Endothelial cell of umbilical vein (primary cell): Measurements from ENCODE around the gene FBXL17. TPM values are rescaled to one million over a fixed set of nuclear protein-coding genes. Genes with fewer than 3 reads are reported as not detected.

Source experiments
- BruUV-seq: library from RNA; stranded (reverse); fragments of 400-500 nt; replicated peaks from 2 replicates; lab custom pipeline; 2021; lab: Mats Ljungman, UMichigan
- CTCF ChIA-PET: fragments of 300-600, 350-600 bp; sonication (Branson Sonifier 250); formaldehyde crosslinking; loops from one replicate; lab custom pipeline; 2021; ENCODE audit warnings: antibody characterized with exemption, inconsistent platforms; lab: Charles Lee
- POLR2A ChIA-PET: fragments of 300-600, 350-600 bp; sonication (Branson Sonifier 250); formaldehyde crosslinking; loops from one replicate; lab custom pipeline; 2021; ENCODE audit warnings: antibody characterized with exemption, inconsistent platforms; lab: Charles Lee
- DNase-seq: peaks from one replicate; pipeline ENCODE4 v3.0.0-alpha.2; 2011; ENCODE audit warnings: low read depth, low spot score
- FAIRE-seq: peaks from 2 replicates; lab custom pipeline; 2011; peaks lifted over from hg19 to GRCh38; lab: Jason Lieb, UNC
- H2AFZ ChIP-seq: 2 replicates; pipeline ENCODE4 v1.6.0; 2012; ENCODE audit warnings: low read depth, low read length, control low read depth, inconsistent platforms
- H3K27ac ChIP-seq: 2 replicates; pipeline ENCODE4 v1.5.1; 2011; ENCODE audit warnings: low read depth, mild to moderate bottlenecking, control low read depth, low read length, moderate library complexity; ENCODE audit not compliant: insufficient read depth
- H3K27me3 ChIP-seq, 2 experiments: 2 replicates each; pipeline versions ENCODE4 v1.6.0 to v1.6.1; 2011; ENCODE audit warnings: low read length in 2 of 2, mixed read lengths in 1 of 2; ENCODE audit not compliant: control insufficient read depth in 2 of 2, insufficient read depth in 2 of 2
- H3K36me3 ChIP-seq, 2 experiments: 2 replicates in 1 of 2; 3 replicates in 1 of 2; pipeline ENCODE4 v1.5.1; 2011; ENCODE audit warnings: low read length in 2 of 2, mild to moderate bottlenecking in 1 of 2, moderate library complexity in 1 of 2; ENCODE audit not compliant: control insufficient read depth in 2 of 2, insufficient read depth in 2 of 2; ENCODE audit errors: extremely low read depth in 1 of 2
- H3K4me1 ChIP-seq: 3 replicates; pipeline ENCODE4 v1.5.1; 2011; ENCODE audit warnings: mild to moderate bottlenecking, low read length; ENCODE audit not compliant: control insufficient read depth, insufficient read depth; ENCODE audit errors: extremely low read depth
- H3K4me2 ChIP-seq: 2 replicates; pipeline ENCODE4 v1.6.1; 2011; ENCODE audit warnings: low read length, control low read depth, mixed read lengths; ENCODE audit not compliant: insufficient read depth
- H3K4me3 ChIP-seq, 3 experiments: fragments of 200-600 bp in 1 of 3; sonication (generic), shearing (Covaris generic) in 1 of 3; replicated peaks in 1 of 3; 2 replicates each; pipeline ENCODE4 v1.5.1; 2011 to 2016; ENCODE audit warnings: control low read depth in 3 of 3, low read length in 3 of 3, mild to moderate bottlenecking in 2 of 3, inconsistent platforms in 1 of 3, low read depth in 1 of 3, moderate library complexity in 1 of 3; ENCODE audit not compliant: insufficient read depth in 1 of 3
- H3K79me2 ChIP-seq: 2 replicates; pipeline ENCODE4 v1.6.0; 2012; ENCODE audit warnings: low read length, inconsistent platforms; ENCODE audit not compliant: control insufficient read depth, insufficient read depth
- H3K9ac ChIP-seq: replicated peaks from 2 replicates; pipeline ENCODE3; 2011; ENCODE audit warnings: low read length, control low read depth; ENCODE audit not compliant: insufficient read depth; ENCODE audit errors: extremely low read depth
- H3K9me1 ChIP-seq: replicated peaks from 3 replicates; pipeline ENCODE4 v1.6.0; 2011; ENCODE audit warnings: mild to moderate bottlenecking, low read length; ENCODE audit not compliant: control insufficient read depth, insufficient read depth; ENCODE audit errors: extremely low read depth
- H3K9me3 ChIP-seq: replicated peaks from 2 replicates; pipeline ENCODE4 v1.5.1; 2012; ENCODE audit warnings: low read length, inconsistent platforms; ENCODE audit not compliant: control insufficient read depth, insufficient read depth
- H4K20me1 ChIP-seq: replicated peaks from 2 replicates; pipeline ENCODE3; 2011; ENCODE audit warnings: mild to moderate bottlenecking, low read length; ENCODE audit not compliant: control insufficient read depth, insufficient read depth; ENCODE audit errors: extremely low read depth
- EZH2 ChIP-seq: IDR thresholded peaks from 2 replicates; pipeline ENCODE4 v1.6.1; 2012; ENCODE audit warnings: borderline replicate concordance, low read depth, mild to moderate bottlenecking, moderate library complexity, low read length, inconsistent platforms; ENCODE audit not compliant: severe bottlenecking
- FOS ChIP-seq: IDR thresholded peaks from 2 replicates; pipeline ENCODE4 v1.6.1; 2011; ENCODE audit warnings: mild to moderate bottlenecking, low read length, moderate library complexity, borderline replicate concordance; ENCODE audit not compliant: insufficient read depth
- GATA2 ChIP-seq: IDR thresholded peaks from 2 replicates; pipeline ENCODE4 v1.7.0; 2011; ENCODE audit warnings: low read depth, mild to moderate bottlenecking, moderate library complexity, mixed read lengths, low read length; ENCODE audit not compliant: insufficient read length, insufficient read depth
- JUN ChIP-seq: IDR thresholded peaks from 2 replicates; pipeline ENCODE4 v1.6.1; 2011; ENCODE audit warnings: borderline replicate concordance, low read depth; ENCODE audit not compliant: insufficient read length, insufficient read depth
- MYC ChIP-seq: IDR thresholded peaks from one replicate; pipeline ENCODE4 v1.6.1; 2011; ENCODE audit warnings: mild to moderate bottlenecking, low read depth, low read length
- POLR2A ChIP-seq: IDR thresholded peaks from 2 replicates; pipeline ENCODE4 v1.6.1; 2012; ENCODE audit warnings: low read depth, mild to moderate bottlenecking, control low read depth, low read length
- POLR2AphosphoS5 ChIP-seq: IDR thresholded peaks from 2 replicates; pipeline ENCODE4 v1.6.1; 2012; ENCODE audit warnings: low read depth, mild to moderate bottlenecking, control low read depth, low read length, moderate library complexity; ENCODE audit not compliant: insufficient read depth
- dilution Hi-C: fragments of 300-500 bp; cut with MboI; formaldehyde crosslinking; loops from one replicate; pipeline ENCODE4 v1.15.0; 2019; ENCODE audit warnings: low sequenced_read_pairs; ENCODE audit not compliant: extremely low pct_ligation_motif_present
- intact Hi-C: fragments of 100-400 bp; cut with micrococcal nuclease; formaldehyde crosslinking; loops from one replicate; pipeline ENCODE4 v1.10.0; 2022
- polyA plus RNA-seq, 4 experiments: library from polyadenylated mRNA; depleted of rRNA in 3 of 4; stranded (reverse) in 3 of 4; unstranded in 1 of 4; fragments of >200 nt; gene quantifications; 2 replicates each; pipeline versions ENCODE4 v1.2.1 to v1.2.3, GENCODE V29; 2011 to 2012; ENCODE audit warnings: missing spikeins in 1 of 4
- total RNA-seq: library from RNA; stranded (reverse); gene quantifications from 2 replicates; pipeline ENCODE4 v1.2.3, GENCODE V29; 2021
- TF ChIP-seq, protein P1 (sequence below): IDR thresholded peaks from 2 replicates; pipeline ENCODE4 v1.6.1; 2011; ENCODE audit not compliant: insufficient read depth, insufficient read length
- TF ChIP-seq, protein P2 (sequence below), 2 donors: IDR thresholded peaks; 1 replicate in 1 of 2; 2 replicates in 1 of 2; pipeline ENCODE4 v1.5.1; 2011; ENCODE audit warnings: low read length in 2 of 2, mild to moderate bottlenecking in 2 of 2, moderate library complexity in 2 of 2, control low read depth in 1 of 2, inconsistent platforms in 1 of 2, low read depth in 1 of 2; ENCODE audit not compliant: insufficient read depth in 1 of 2; ENCODE audit errors: extremely low read depth in 1 of 2

The FBXL17 gene
- total and polyA plus RNA-seq, 2 donors (not counting 3 experiments of a cell fraction or from before 2014, with no cell fraction given): 2.7 to 8.8 TPM

DNA sequence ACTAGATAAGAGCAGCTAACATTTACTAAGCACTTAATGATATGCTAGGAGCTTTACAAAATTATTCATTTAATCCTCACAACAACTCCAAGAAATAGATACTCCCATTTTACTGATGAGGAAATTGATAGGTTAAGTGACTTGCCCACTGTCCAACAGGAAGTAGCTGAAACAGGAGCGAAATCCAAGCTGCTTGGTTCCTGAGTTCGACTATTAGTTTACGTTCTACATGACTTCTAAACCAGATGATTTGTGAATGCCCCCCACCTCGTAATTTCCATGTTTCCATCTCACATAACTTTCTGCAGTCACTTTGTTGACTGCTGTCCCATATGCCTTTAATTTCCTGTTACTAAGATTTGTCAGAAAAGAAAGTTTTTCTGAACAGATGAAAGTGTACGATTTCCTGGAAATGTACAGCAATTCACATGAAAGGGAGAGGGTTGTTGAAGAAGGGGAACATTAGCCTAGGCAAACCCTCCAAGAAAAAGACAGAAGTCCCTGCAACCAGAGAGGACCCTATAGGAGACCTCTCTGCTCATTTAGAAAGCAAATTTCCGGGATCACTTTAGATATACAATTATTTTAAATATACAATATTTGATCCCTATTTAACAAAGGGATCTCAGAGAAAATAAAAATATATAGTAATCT is 432.1 kb downstream of the FBXL17 start:
- H3K4me2 ChIP-seq: no peak overlapping the region
- no peaks in the 10 kb centered on the region for H3K4me1 ChIP-seq
- no peaks in the 10 kb centered on the region for H4K20me1 ChIP-seq
- no peaks in the 10 kb centered on the region for H3K9me1 ChIP-seq
- H3K9me3 ChIP-seq: no peaks in the 10 kb centered on the region
- H2AFZ ChIP-seq: no peak overlapping the region
- no peaks in the 10 kb centered on the region for H3K36me3 ChIP-seq
- intact Hi-C loops: loop anchor here (10.0 kb wide), 1 partner anchor 235 kb away; no protein-coding TSS in a partner anchor
- FAIRE-seq (no peak), DNase-seq (no peak)
- H3K79me2 ChIP-seq: no peaks in the 10 kb centered on the region
- POLR2A ChIA-PET: no interaction called here
- no peak overlapping the region for H3K4me3 ChIP-seq
- dilution Hi-C loops: no loop called here
- H3K9ac ChIP-seq: no peak overlapping the region
- no peaks in the 10 kb centered on the region for H3K27me3 ChIP-seq
- no peak for TF ChIP-seq MYC
- TF ChIP-seq FOS: no peak
- TF ChIP-seq JUN: no peak
- TF ChIP-seq, protein P1, sequence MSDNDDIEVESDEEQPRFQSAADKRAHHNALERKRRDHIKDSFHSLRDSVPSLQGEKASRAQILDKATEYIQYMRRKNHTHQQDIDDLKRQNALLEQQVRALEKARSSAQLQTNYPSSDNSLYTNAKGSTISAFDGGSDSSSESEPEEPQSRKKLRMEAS: no peak
- no peak for TF ChIP-seq EZH2
- TF ChIP-seq POLR2A: no peak
- TF ChIP-seq, protein P2, sequence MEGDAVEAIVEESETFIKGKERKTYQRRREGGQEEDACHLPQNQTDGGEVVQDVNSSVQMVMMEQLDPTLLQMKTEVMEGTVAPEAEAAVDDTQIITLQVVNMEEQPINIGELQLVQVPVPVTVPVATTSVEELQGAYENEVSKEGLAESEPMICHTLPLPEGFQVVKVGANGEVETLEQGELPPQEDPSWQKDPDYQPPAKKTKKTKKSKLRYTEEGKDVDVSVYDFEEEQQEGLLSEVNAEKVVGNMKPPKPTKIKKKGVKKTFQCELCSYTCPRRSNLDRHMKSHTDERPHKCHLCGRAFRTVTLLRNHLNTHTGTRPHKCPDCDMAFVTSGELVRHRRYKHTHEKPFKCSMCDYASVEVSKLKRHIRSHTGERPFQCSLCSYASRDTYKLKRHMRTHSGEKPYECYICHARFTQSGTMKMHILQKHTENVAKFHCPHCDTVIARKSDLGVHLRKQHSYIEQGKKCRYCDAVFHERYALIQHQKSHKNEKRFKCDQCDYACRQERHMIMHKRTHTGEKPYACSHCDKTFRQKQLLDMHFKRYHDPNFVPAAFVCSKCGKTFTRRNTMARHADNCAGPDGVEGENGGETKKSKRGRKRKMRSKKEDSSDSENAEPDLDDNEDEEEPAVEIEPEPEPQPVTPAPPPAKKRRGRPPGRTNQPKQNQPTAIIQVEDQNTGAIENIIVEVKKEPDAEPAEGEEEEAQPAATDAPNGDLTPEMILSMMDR (IDR thresholded peaks at IDR 0.05; ENCODE audit: extremely low read depth in 1 of 2, insufficient read depth in 1 of 2, low read depth in 1 of 2, low read length in 2 of 2): no peak
- no peak for TF ChIP-seq POLR2AphosphoS5
- no peak for TF ChIP-seq GATA2
- no peak overlapping the region for H3K27ac ChIP-seq
- CTCF ChIA-PET: no interaction called here
- no TSS peak for BruUV-seq
